ENCODE results near the gene UGP2.
"Not testable (repeated sequence)": the region's sequence is repeated elsewhere in the genome, so short reads cannot be mapped to it uniquely, and the experiment has no call there.

The UGP2 gene

DNA sequence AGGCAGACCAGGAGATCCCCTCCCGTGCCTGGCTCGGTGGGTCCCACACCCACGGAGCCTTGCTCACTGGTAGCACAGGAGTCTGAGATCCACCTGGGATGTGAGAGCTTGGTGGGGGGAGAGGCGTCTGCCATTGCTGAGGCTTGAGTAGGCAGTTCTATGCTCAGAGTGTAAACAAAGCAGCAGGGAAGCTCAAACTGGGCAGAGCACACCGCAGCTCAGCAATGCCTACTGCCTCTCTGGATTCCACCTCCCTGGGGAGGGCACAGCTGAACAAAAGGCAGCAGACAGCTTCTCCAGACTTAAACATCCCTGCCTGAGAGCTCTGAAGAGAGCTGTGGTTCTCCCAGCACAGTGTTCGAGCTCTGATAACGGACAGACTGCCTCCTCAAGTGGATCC is 85.1 kb downstream of the UGP2 start:
- no peak for DNase-seq (ENCODE audit: low read depth in 1 of 2, low spot score in 1 of 2)
- H3K27ac ChIP-seq (replicated peaks), result no peak overlapping the region
- TF ChIP-seq GABPA (IDR thresholded peaks at IDR 0.05; ENCODE audit: low read depth) (no peak), REST (IDR thresholded peaks at IDR 0.05; ENCODE audit: insufficient replicate concordance, low read depth) (no peak), CTCF (IDR thresholded peaks at IDR 0.05; ENCODE audit: insufficient read depth, low read length) (no peak), POLR2AphosphoS5 (IDR thresholded peaks at IDR 0.05; ENCODE audit: low read depth) (no peak), SPI1 (IDR thresholded peaks at IDR 0.05; ENCODE audit: borderline replicate concordance, low read depth) (no peak)
- H3K27me3 ChIP-seq (ENCODE audit: insufficient read depth, poor library complexity, severe bottlenecking), result no peaks in the 10 kb centered on the region
- no peak overlapping the region for H3K4me3 ChIP-seq (replicated peaks; ENCODE audit: insufficient read depth, low read length)

GRCh38 chr2:63932104-63932503 is 90.4 kb downstream of the UGP2 start:
- not testable (repeated sequence) for H3K27me3 ChIP-seq (ENCODE audit: insufficient read depth, poor library complexity, severe bottlenecking); H3K27ac ChIP-seq (replicated peaks); DNase-seq (ENCODE audit: low read depth in 1 of 2, low spot score in 1 of 2); H3K4me3 ChIP-seq (replicated peaks; ENCODE audit: insufficient read depth, low read length)

All from HL-60 (cell line).